ENCODE data around the gene CLRN1. TPM values are rescaled to one million over a fixed set of nuclear protein-coding genes. Genes with fewer than 3 reads are reported as not detected.

Gene CLRN1
- total RNA-seq, 1 experiment from 2014 or later: not detected

DNA sequence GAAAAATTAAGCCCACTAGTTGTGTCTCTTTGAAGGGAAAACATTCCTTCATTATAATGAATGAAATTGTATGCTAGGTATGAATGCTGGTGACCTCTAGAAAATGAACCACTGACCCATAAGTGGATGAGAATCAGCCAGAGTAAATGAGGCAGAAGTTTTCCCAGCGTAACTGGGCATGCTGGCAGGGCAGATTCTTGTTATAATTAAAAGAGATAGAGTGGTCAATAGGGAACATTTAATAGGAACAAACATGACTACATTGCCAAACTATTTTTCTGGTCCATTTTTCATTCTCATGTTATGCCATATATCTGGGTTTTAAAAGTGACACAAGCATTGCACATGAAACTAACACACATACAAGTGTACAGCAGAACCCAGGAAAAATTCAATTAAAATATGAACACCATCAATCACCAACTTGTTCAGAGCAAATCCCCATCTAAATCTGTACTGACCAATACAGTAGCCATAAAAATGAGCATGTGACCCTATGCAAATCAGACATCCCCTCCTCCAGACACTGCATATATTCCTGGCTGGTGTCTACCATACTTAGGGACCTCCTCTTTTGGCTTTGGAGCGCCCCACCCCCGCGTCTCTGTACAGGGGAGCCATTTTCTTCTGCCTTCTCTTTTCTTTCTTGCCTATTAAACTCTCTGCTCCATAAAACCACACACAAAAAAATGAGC, 4.0 kb downstream of the CLRN1 start:
- DNase-seq (ENCODE audit: low spot score): no peak
- ChIA-PET CTCF (no interaction called here), POLR2A (no interaction called here)
- Mint-ChIP-seq H3K4me3 (no peak overlapping the region), H3K27me3 (ENCODE audit: low read depth) (no peaks in the 10 kb centered on the region), H3K9me3 (no peaks in the 10 kb centered on the region), H3K4me1 (peaks cover 34% of the 10 kb centered on the region), H3K27ac (no peak overlapping the region), H3K36me3 (no peaks in the 10 kb centered on the region)
- ATAC-seq: no peak
- no peak for TF ChIP-seq PREB (CRISPR knock-in tag; IDR thresholded peaks at IDR 0.05; ENCODE audit: borderline replicate concordance)
- TF ChIP-seq, protein P1, sequence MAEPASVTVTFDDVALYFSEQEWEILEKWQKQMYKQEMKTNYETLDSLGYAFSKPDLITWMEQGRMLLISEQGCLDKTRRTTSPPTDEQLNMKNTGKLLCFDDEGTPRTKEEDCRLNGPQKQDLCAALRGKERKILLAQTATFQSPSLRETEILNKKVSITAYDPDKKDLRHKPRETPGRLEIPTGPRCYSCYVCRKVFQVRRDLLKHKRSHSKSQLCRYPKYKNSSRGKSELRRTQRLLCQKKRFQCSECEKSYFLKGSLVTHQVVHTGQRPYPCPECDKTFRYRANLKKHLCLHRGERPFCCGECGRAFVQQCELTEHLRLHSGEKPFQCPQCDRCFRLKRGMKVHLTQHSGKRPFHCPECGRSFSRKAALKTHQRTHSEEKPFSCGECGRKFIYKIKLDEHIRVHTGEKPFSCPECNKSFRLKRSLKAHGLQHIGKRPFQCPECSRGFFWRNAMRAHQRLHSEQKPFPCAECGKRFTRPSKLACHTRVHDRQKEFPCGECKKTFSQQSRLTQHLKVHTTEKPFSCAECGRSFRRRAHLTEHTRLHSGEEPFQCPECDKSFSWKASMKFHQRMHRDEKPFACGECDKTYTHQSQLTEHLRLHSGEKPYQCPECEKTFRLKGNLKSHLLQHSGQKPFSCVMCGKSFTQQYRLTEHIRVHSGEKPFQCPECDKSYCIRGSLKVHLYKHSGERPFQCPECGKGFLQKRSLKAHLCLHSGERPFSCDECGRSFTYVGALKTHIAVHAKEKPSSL (CRISPR knock-in tag; conservative IDR thresholded peaks at IDR 0.05): no peak
- no peak for TF ChIP-seq ZMAT4 (CRISPR knock-in tag; IDR thresholded peaks at IDR 0.05)
- no peak for TF ChIP-seq RELA (CRISPR knock-in tag; IDR thresholded peaks at IDR 0.05; ENCODE audit: borderline replicate concordance)
- no peak for TF ChIP-seq ETV6 (CRISPR knock-in tag; IDR thresholded peaks at IDR 0.05)
- TF ChIP-seq EMX1 (CRISPR knock-in tag; IDR thresholded peaks at IDR 0.05): no peak

DNA sequence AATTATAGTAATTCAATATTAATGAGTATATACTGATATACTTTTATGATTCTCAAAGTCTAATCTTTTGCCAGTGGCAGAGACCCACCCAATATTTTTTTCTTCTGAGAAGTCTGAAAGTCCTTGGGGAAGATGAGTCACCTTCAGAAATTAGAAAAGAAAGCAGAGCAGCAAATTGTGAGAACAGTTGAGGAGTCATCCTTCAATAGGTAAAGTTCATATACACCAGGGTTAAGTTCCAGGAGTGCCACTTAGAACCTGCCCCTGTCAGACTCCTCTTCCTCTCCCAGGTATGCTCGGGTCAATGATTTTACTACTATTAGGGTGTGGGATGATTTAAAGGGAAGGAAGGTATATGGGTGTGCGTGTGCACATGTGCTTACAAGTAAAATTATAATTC, 7.1 kb downstream of the CLRN1 start:
- no peaks in the 10 kb centered on the region for H3K27me3 Mint-ChIP-seq (ENCODE audit: low read depth)
- DNase-seq (ENCODE audit: low spot score) (no peak), ATAC-seq (no peak)
- peaks cover 9% of the 10 kb centered on the region for H3K4me1 Mint-ChIP-seq
- CTCF ChIA-PET: no interaction called here
- no peak overlapping the region for H3K27ac Mint-ChIP-seq
- no peak overlapping the region for H3K4me3 Mint-ChIP-seq
- H3K36me3 Mint-ChIP-seq: no peaks in the 10 kb centered on the region
- TF ChIP-seq CREM (CRISPR knock-in tag; IDR thresholded peaks at IDR 0.05) (no peak), PREB (CRISPR knock-in tag; IDR thresholded peaks at IDR 0.05; ENCODE audit: borderline replicate concordance) (no peak), ESRRA (CRISPR knock-in tag; IDR thresholded peaks at IDR 0.05; ENCODE audit: borderline replicate concordance) (no peak), GRHL2 (CRISPR knock-in tag; IDR thresholded peaks at IDR 0.05; ENCODE audit: insufficient replicate concordance, severe bottlenecking) (no peak)
- H3K9me3 Mint-ChIP-seq: no peaks in the 10 kb centered on the region
- POLR2A ChIA-PET: no interaction called here

- H3K4me1 Mint-ChIP-seq: peaks cover 4% of the 10 kb centered on the region
- TF ChIP-seq ZNF317 (CRISPR knock-in tag; IDR thresholded peaks at IDR 0.05; ENCODE audit: borderline replicate concordance, low read depth) (no peak), NR3C1 (CRISPR knock-in tag; conservative IDR thresholded peaks at IDR 0.05; ENCODE audit: low read depth) (no peak), ZMAT4 (CRISPR knock-in tag; IDR thresholded peaks at IDR 0.05) (no peak), ZNF671 (CRISPR knock-in tag; IDR thresholded peaks at IDR 0.05) (no peak), ZNF219 (CRISPR knock-in tag; IDR thresholded peaks at IDR 0.05; ENCODE audit: borderline replicate concordance) (no peak), SP1 (CRISPR knock-in tag; conservative IDR thresholded peaks at IDR 0.05) (no peak), ETV6 (CRISPR knock-in tag; IDR thresholded peaks at IDR 0.05) (no peak), ZNF121 (CRISPR knock-in tag; IDR thresholded peaks at IDR 0.05) (no peak)
- TF ChIP-seq, protein P2, sequence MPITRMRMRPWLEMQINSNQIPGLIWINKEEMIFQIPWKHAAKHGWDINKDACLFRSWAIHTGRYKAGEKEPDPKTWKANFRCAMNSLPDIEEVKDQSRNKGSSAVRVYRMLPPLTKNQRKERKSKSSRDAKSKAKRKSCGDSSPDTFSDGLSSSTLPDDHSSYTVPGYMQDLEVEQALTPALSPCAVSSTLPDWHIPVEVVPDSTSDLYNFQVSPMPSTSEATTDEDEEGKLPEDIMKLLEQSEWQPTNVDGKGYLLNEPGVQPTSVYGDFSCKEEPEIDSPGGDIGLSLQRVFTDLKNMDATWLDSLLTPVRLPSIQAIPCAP (CRISPR knock-in tag; IDR thresholded peaks at IDR 0.05): no peak
- H3K27ac Mint-ChIP-seq: no peak overlapping the region
- ChIA-PET CTCF (no interaction called here), POLR2A (no interaction called here)
- peaks cover 3% of the 10 kb centered on the region; the same call in 1 of the 2 replicates for H3K27me3 Mint-ChIP-seq (ENCODE audit: low read depth)
- H3K36me3 Mint-ChIP-seq: no peaks in the 10 kb centered on the region
- DNase-seq (ENCODE audit: low spot score): no peak
- H3K9me3 Mint-ChIP-seq: no peaks in the 10 kb centered on the region
- H3K4me3 Mint-ChIP-seq: no peak overlapping the region
- ATAC-seq: no peak
Measured at GRCh38 chr3:150961949-150962348, 10.6 kb downstream of the CLRN1 start.

Measured in WTC11 (cell line).